ENCODE results near the gene KCTD10. TPM values are rescaled to one million over a fixed set of nuclear protein-coding genes. Genes with fewer than 3 reads are reported as not detected.

KCTD10 gene
- total and polyA plus RNA-seq, 7 donors = 7.4 to 21.8 (median 16.0) TPM

- 14 to 43% (median 31%) methylated on average over 1 of the region's 1 CpG for WGBS, 3 donors
- no peak for ATAC-seq
- Histone ChIP-seq H3K36me3 (ENCODE audit: insufficient read depth in 1 of 2, low read depth in 1 of 2) (peaks cover 6 to 100% of the 10 kb centered on the region in 2 donors), H3K4me3 (no peak overlapping the region), H3K27me3 (ENCODE audit: insufficient read depth in 3 of 3, low read length in 2 of 3) (no peaks in the 10 kb centered on the region), H3K27ac (no peak overlapping the region), H3K4me1 (no peaks in the 10 kb centered on the region), H3K9me3 (no peaks in the 10 kb centered on the region)
- TF ChIP-seq, protein P1, sequence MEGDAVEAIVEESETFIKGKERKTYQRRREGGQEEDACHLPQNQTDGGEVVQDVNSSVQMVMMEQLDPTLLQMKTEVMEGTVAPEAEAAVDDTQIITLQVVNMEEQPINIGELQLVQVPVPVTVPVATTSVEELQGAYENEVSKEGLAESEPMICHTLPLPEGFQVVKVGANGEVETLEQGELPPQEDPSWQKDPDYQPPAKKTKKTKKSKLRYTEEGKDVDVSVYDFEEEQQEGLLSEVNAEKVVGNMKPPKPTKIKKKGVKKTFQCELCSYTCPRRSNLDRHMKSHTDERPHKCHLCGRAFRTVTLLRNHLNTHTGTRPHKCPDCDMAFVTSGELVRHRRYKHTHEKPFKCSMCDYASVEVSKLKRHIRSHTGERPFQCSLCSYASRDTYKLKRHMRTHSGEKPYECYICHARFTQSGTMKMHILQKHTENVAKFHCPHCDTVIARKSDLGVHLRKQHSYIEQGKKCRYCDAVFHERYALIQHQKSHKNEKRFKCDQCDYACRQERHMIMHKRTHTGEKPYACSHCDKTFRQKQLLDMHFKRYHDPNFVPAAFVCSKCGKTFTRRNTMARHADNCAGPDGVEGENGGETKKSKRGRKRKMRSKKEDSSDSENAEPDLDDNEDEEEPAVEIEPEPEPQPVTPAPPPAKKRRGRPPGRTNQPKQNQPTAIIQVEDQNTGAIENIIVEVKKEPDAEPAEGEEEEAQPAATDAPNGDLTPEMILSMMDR (IDR thresholded peaks at IDR 0.05) = no peak
- intact Hi-C loops (cut with DNase I) = no loop called here
- no peak for DNase-seq
Observed at GRCh38 chr12:109504068-109504467, 27.0 kb upstream of the KCTD10 start.

- TF ChIP-seq, protein P1 (IDR thresholded peaks at IDR 0.05) = no peak
- Histone ChIP-seq H3K27ac (no peak overlapping the region), H3K4me3 (no peak overlapping the region), H3K27me3 (ENCODE audit: insufficient read depth in 3 of 3, low read length in 2 of 3) (no peaks in the 10 kb centered on the region), H3K36me3 (ENCODE audit: insufficient read depth in 1 of 2, low read depth in 1 of 2) (peaks cover 6 to 100% of the 10 kb centered on the region in 2 donors), H3K9me3 (no peaks in the 10 kb centered on the region), H3K4me1 (no peaks in the 10 kb centered on the region)
- intact Hi-C loops (cut with DNase I) = no loop called here
- WGBS, 3 donors = 52 to 59% (median 53%) methylated on average over 3 of the region's 3 CpGs
- DNase-seq (no peak), ATAC-seq (no peak)
Observed at GRCh38 chr12:109503611-109504010, 26.5 kb upstream of the KCTD10 start.

DNA sequence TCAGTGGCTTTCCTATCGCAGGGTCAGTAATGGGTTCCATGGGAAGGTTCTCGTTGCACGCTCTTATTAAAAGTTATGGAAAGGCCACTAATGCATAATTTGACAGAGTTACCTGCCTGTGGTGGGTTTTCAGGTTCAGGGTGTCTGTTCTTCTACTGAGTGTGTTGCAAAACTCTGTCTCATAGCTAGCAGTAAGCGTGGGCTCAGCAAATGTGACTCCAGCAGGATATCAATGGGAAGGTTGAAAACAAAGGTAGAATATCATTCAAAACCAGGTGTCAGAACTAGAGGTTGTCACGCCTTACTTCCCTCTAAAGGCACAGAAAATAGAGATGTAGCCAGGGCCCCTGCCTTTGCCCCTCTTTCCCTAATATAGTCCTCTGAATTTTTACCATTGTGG, 25.2 kb upstream of the KCTD10 start:
- H3K9me3 ChIP-seq = no peaks in the 10 kb centered on the region
- DNase-seq (no peak), ATAC-seq (no peak)
- no peaks in the 10 kb centered on the region for H3K4me1 ChIP-seq
- H3K4me3 ChIP-seq = no peak overlapping the region
- 97 to 98% (median 98%) methylated on average over 5 of the region's 5 CpGs for WGBS, 3 donors
- no peak overlapping the region for H3K27ac ChIP-seq
- intact Hi-C loops (cut with DNase I) = no loop called here
- no peaks in the 10 kb centered on the region for H3K27me3 ChIP-seq (ENCODE audit: insufficient read depth in 3 of 3, low read length in 2 of 3)
- TF ChIP-seq, protein P1 (IDR thresholded peaks at IDR 0.05) = no peak
- peaks cover 8 to 100% of the 10 kb centered on the region in 2 donors for H3K36me3 ChIP-seq (ENCODE audit: insufficient read depth in 1 of 2, low read depth in 1 of 2)

- intact Hi-C loops (cut with DNase I) = no loop called here
- TF ChIP-seq, protein P1 (IDR thresholded peaks at IDR 0.05) = no peak
Observed at GRCh38 chr12:109501299-109501698, 24.2 kb upstream of the KCTD10 start.

More at GRCh38 chr12:109501299-109501698, 24.2 kb upstream of the KCTD10 start:
- Histone ChIP-seq H3K27ac (no peak overlapping the region), H3K9me3 (no peaks in the 10 kb centered on the region), H3K36me3 (ENCODE audit: insufficient read depth in 1 of 2, low read depth in 1 of 2) (peaks cover 8 to 99% of the 10 kb centered on the region in 2 donors), H3K27me3 (ENCODE audit: insufficient read depth in 3 of 3, low read length in 2 of 3) (no peaks in the 10 kb centered on the region), H3K4me1 (no peaks in the 10 kb centered on the region), H3K4me3 (no peak overlapping the region)
- ATAC-seq = no peak
- no peak for DNase-seq
- WGBS, 3 donors = 88 to 90% (median 90%) methylated on average over 6 of the region's 6 CpGs
